ENCODE measurements around the gene KIAA1671.

KIAA1671 gene

DNA sequence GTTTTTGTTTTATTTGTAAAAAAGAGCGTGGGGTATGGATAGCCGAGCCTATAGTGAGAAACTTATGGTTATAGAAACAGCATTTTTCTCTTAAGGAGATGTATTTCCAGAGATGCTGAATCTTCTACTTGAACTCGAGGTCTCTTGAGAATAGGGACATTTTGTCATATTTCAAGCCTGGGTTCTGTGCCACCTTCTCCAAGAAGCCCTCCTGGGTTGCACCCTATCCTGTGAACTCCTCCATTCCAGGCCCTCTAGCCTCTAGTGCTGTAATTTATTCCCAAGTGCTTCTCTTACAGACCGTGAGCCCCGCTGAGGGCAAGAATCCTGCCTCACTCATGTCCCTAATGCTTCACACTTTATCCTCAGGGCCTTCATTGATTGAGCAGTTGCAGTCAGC lies 108.6 kb downstream of the KIAA1671 start:
- Mint-ChIP-seq H3K36me3 (ENCODE audit: low read depth) (no peaks in the 10 kb centered on the region), H3K4me1 (ENCODE audit: low read depth) (no peaks in the 10 kb centered on the region), H3K27me3 (peaks cover 18% of the 10 kb centered on the region), H3K4me3 (no peak overlapping the region), H3K9me3 (no peaks in the 10 kb centered on the region), H3K27ac (no peak overlapping the region)
- intact Hi-C loops (cut with micrococcal nuclease), result no loop called here

DNA sequence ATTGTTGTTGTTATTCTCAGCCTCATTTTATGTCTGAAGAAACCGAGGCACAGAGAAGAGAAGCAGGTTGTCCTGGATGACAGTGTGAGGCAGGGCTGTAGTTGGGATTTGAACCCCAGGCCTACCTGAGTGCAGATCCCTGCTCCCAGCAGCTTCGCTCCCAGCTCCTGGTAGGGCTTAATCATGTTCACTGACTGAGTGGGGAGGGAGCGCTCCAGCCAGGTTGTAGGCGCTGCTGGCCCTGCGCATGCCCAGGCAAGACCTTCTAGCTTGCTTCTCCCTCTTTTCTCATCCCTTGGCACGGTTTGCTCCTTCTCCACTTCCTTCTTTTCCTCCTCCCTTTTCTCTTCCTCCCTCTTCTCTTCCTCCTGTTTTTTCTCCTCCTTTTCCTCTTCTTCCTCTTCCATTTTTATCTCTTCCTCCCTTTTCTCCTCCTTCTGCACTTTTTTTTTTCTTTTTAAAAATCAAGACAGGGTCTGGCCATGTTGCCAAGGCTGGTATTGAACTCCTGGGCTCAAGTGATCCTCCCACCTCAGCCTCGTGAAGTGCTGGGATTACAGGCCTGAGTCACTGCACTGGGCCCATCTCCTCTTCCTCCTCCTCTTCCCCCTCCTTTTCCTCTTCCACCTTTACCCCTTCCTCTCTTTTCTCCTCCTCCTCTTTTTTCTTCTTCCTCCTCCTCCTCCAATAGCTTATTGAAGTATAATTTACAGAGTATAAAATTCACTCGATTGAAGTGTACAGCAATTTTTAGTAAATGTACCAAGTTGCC lies 109.3 kb downstream of the KIAA1671 start:
- Mint-ChIP-seq H3K27ac (no peak overlapping the region), H3K4me3 (no peak overlapping the region), H3K4me1 (ENCODE audit: low read depth) (no peaks in the 10 kb centered on the region), H3K36me3 (ENCODE audit: low read depth) (no peaks in the 10 kb centered on the region), H3K27me3 (peaks cover 18% of the 10 kb centered on the region), H3K9me3 (no peaks in the 10 kb centered on the region)
- intact Hi-C loops (cut with micrococcal nuclease), result no loop called here

DNA sequence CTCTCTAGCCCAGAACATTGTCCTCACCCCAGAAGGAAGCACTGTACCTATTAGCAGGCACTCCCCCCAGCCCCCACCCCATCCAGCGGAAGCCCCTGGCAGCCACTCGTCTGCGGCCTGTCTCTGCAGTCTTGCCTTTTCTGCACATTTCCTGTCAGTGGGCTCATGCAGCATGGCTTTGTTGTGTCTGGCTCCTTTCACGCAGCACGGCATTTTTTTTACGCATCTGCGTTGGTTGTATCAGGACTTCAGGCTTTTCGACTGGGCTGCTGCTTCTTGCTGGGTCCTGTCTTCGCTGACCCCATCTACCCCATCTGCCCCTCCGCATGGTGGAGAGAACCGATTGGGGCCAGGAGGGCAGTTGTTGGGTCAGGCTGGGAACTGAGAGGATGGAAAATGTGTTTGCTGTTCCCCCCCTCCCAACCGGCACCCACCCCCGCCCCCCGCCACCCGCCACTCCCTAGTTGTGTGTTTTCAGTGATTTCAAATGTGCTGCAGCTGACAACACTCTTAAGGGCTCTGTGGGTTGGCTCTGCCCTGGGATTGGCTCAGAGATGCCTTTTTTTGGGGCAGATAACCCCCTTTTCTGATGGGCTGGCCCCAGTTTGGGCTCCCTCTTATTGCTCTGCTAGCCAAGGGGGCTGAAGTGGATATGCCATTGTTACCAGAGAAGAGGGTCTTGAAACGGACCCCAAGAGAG lies 110.0 kb downstream of the KIAA1671 start:
- no peak overlapping the region for H3K4me3 Mint-ChIP-seq
- intact Hi-C loops (cut with micrococcal nuclease), result no loop called here
- H3K9me3 Mint-ChIP-seq, result no peaks in the 10 kb centered on the region
- no peaks in the 10 kb centered on the region for H3K36me3 Mint-ChIP-seq (ENCODE audit: low read depth)
- no peaks in the 10 kb centered on the region for H3K4me1 Mint-ChIP-seq (ENCODE audit: low read depth)
- H3K27me3 Mint-ChIP-seq, result peaks cover 18% of the 10 kb centered on the region
- H3K27ac Mint-ChIP-seq, result no peak overlapping the region

DNA sequence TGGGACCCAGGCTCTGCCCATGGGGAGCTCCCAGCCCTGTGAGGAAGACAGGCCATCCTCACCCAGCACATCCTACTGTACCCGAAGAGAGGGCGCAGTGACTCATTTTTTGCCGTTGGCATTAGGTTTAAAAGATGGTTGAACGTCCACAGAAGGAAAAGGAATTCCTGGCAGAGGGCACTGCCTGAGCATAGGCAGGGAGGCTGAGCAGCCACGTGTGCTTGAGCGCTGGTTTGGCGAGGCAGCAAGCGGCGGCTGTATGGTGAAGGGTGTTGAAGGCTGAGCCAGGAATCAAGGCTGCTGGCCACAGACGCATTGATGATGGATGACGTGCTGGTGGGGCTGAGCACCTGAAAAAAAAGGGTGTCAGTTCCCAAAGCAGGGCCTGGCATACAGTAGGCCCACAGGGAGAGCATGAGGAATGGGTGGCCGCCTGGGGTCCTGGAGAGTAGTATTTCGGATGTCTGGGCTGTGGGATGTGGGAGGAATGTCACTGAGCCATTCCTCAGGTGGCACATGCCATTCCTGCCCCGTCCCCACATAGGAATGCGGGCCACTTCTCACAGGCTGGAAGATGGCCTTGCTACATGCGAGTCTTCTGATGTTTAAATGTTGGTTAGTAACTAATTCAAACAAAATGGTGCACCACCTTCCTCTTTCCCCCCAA lies 112.5 kb downstream of the KIAA1671 start:
- Mint-ChIP-seq H3K9me3 (no peaks in the 10 kb centered on the region), H3K27ac (no peak overlapping the region), H3K36me3 (ENCODE audit: low read depth) (no peaks in the 10 kb centered on the region), H3K27me3 (peaks cover 31% of the 10 kb centered on the region), H3K4me3 (no peak overlapping the region), H3K4me1 (ENCODE audit: low read depth) (peaks cover 4% of the 10 kb centered on the region)
- intact Hi-C loops (cut with micrococcal nuclease), result no loop called here

DNA sequence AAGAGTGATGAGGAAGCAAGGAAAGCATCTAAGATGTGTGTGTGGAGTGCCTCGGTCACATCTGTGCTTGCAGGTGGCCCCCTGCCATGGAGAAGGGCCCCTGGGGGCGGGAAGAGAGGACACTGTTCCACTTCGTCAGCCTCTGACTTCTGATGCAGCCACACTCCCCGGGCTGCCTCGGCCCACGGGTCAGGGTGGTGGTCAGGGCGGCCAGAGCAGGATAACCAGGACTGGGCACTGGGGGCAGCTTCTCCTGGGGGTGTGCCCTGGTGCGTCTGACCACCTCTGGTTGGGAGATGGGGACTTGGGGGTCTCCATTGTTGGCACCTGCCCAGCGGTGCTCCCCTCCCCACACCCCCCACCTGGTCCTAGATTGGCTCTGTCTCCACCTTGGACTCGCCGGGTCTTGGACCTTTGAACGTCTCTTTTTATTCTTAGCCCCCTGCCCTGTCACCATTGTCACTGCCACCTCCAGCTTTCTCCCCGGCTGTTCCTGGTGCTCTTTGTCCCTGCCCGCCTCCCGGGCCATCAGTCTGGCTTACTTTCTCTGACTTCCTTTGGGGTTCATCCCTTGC lies 114.4 kb downstream of the KIAA1671 start:
- H3K36me3 Mint-ChIP-seq (ENCODE audit: low read depth), result no peaks in the 10 kb centered on the region
- no peak overlapping the region for H3K27ac Mint-ChIP-seq
- no peak overlapping the region for H3K4me3 Mint-ChIP-seq
- peaks cover 14% of the 10 kb centered on the region for H3K4me1 Mint-ChIP-seq (ENCODE audit: low read depth)
- intact Hi-C loops (cut with micrococcal nuclease), result no loop called here
- peaks cover 45% of the 10 kb centered on the region for H3K27me3 Mint-ChIP-seq
- H3K9me3 Mint-ChIP-seq, result no peaks in the 10 kb centered on the region

DNA sequence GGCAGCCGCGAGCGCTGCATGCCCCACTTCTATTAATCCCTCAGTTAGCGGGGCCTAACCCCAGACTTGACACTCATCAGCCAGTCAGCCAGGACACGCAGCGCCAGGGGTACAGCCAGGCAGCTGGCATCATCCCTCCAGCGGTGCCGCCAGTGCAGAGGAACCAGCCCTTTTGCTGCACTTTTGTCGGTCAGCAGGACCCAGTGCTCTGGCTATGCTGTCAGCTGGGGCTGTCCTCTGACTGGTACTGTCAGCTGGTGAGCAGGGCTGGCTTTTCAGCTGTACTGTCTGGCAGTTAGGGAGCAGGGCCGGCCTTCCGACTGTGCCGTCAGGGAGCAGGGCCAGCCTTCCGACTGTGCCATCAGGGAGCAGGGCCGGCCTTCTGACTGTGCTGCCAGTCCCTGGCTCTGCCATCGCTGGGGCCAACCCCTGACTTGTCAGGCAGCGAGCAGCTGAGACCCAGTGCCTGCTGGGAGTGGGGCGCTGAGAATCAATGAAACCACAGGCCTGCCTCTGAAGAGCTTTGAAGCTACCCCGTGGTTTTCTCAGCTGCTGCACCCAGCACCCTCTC lies 115.4 kb downstream of the KIAA1671 start:
- Mint-ChIP-seq H3K4me1 (ENCODE audit: low read depth) (peaks cover 23% of the 10 kb centered on the region), H3K9me3 (no peaks in the 10 kb centered on the region), H3K27me3 (peaks cover 39% of the 10 kb centered on the region), H3K4me3 (no peak overlapping the region), H3K27ac (no peak overlapping the region), H3K36me3 (ENCODE audit: low read depth) (no peaks in the 10 kb centered on the region)
- intact Hi-C loops (cut with micrococcal nuclease), result no loop called here

DNA sequence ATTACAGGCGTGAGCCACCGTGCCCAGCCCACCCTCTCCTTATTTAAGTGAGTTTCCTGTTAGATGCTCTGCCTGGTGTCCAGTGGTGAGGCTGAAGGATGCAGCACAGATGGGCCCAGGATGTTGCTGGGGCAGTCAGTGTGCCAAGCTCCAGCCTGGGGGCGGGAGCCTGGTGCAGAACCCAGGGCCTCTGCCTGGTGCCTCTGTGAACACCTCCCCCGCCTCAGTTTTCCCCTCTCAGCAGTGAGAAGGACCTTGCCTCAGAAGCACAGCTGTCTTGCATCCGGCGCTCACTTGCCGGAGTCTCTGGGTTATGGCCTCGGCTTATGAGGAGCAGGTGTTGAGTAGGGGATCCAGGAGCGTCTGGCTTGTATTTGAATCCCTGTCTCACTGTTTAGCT lies 116.2 kb downstream of the KIAA1671 start:
- Mint-ChIP-seq H3K36me3 (ENCODE audit: low read depth) (no peaks in the 10 kb centered on the region), H3K4me1 (ENCODE audit: low read depth) (peaks cover 24% of the 10 kb centered on the region), H3K9me3 (no peaks in the 10 kb centered on the region), H3K27me3 (peaks cover 39% of the 10 kb centered on the region), H3K4me3 (no peak overlapping the region), H3K27ac (no peak overlapping the region)
- intact Hi-C loops (cut with micrococcal nuclease), result no loop called here

DNA sequence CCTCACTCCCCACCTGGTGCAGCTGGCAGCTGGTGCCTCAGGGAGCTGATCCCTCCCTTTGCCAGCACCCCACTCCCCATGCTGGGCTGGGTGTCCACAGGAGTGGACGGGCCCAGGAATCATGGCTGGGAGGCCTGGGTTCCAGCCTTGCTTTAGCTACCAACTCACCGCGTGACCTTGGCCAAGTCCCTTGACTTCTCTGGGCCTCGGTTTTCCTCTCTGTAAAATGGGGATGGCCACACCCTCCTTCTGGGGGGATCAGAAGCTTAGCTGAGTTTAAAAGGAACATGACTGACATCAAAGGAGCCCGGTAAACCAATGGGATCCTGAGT lies 116.9 kb downstream of the KIAA1671 start:
- no peak overlapping the region for H3K4me3 Mint-ChIP-seq
- H3K4me1 Mint-ChIP-seq (ENCODE audit: low read depth), result peaks cover 24% of the 10 kb centered on the region
- intact Hi-C loops (cut with micrococcal nuclease), result no loop called here
- peaks cover 41% of the 10 kb centered on the region for H3K27me3 Mint-ChIP-seq
- H3K9me3 Mint-ChIP-seq, result no peaks in the 10 kb centered on the region
- no peak overlapping the region for H3K27ac Mint-ChIP-seq
- H3K36me3 Mint-ChIP-seq (ENCODE audit: low read depth), result no peaks in the 10 kb centered on the region

DNA sequence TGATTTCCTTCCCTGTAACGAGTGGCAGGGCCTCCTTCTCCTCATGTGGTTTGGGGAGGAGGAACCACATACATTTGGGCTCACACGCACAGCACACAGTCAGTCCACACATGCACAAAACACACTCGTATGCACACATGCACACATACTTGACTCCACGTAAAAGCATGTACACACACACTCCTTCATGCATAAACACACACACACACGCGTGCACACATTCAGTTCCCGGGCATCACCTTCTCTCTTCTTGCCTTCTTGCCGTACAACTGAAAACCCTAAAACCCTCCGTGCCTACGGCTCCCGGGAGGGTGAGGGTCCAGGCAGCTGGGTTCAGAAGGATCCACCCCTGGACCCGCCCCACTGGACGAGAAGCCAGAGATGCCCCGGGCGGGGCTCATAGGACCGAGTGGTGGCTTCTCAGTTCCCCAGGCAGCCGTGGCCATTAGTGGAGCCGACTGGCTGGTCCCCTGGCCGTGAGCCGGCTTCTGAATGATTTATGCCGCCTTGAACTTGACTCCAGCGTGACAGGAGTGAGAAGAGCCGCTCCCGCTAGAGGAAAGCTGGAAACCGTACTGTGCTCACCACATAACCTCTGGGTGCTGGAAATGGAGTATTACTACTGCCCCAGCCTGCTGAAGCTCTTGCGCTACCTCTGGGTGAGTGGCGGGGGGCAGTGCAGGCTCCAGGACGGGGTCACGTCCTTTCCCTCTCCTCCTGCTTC lies 117.4 kb downstream of the KIAA1671 start:
- Mint-ChIP-seq H3K27ac (peak overlapping the region; percentile 57), H3K36me3 (ENCODE audit: low read depth) (no peaks in the 10 kb centered on the region), H3K4me3 (peak overlapping the region; percentile 74), H3K4me1 (ENCODE audit: low read depth) (peaks cover 24% of the 10 kb centered on the region), H3K27me3 (peaks cover 41% of the 10 kb centered on the region), H3K9me3 (no peaks in the 10 kb centered on the region)
- intact Hi-C loops (cut with micrococcal nuclease), result no loop called here

DNA sequence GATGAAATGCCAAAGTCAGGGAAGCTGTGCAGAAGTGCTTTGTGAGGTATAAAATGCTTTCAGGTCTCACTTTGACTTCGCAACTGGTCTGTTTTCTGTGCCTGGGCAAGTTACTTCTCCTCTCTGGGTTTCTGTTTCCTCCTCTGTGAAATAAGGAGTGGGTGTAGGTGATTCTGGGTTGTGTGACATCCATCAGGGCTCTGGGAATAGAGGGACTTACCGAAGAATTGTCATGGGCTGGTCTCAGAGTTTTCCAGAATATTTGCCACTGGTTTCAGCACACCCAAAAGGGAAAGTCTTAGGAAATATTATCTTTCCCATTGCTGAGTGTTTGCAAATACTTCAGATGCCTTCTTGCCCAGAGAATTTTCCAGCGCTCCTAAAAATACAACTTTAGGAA lies 118.4 kb downstream of the KIAA1671 start:
- no peak overlapping the region for H3K27ac Mint-ChIP-seq
- peak overlapping the region; percentile 74 for H3K4me3 Mint-ChIP-seq
- intact Hi-C loops (cut with micrococcal nuclease), result no loop called here
- no peaks in the 10 kb centered on the region for H3K9me3 Mint-ChIP-seq
- peaks cover 41% of the 10 kb centered on the region for H3K27me3 Mint-ChIP-seq
- H3K36me3 Mint-ChIP-seq (ENCODE audit: low read depth), result no peaks in the 10 kb centered on the region
- H3K4me1 Mint-ChIP-seq (ENCODE audit: low read depth), result peaks cover 24% of the 10 kb centered on the region

DNA sequence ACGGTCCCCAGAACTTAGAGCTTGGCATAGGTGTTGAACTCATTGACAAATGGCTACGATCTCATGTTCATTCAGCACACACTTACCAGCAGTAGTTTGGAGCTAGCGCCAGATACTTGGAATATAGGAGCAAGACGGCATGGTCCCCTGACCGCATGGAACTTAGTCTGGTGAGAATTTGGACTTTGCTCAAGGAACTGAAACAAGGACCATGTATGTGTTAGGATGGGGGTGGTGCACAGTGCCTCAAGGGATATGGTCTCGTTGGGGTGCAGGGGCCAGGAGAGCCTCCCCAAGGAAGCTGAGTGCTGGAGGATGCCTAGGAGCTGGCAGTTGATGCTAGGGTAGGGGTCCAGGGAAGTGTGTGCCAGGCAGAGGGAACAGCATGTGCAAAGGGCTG lies 119.2 kb downstream of the KIAA1671 start:
- intact Hi-C loops (cut with micrococcal nuclease), result no loop called here
- peaks cover 24% of the 10 kb centered on the region for H3K4me1 Mint-ChIP-seq (ENCODE audit: low read depth)
- H3K36me3 Mint-ChIP-seq (ENCODE audit: low read depth), result no peaks in the 10 kb centered on the region
- peak overlapping the region; percentile 7 for H3K4me3 Mint-ChIP-seq
- H3K9me3 Mint-ChIP-seq, result no peaks in the 10 kb centered on the region
- H3K27ac Mint-ChIP-seq, result no peak overlapping the region
- H3K27me3 Mint-ChIP-seq, result peaks cover 41% of the 10 kb centered on the region

DNA sequence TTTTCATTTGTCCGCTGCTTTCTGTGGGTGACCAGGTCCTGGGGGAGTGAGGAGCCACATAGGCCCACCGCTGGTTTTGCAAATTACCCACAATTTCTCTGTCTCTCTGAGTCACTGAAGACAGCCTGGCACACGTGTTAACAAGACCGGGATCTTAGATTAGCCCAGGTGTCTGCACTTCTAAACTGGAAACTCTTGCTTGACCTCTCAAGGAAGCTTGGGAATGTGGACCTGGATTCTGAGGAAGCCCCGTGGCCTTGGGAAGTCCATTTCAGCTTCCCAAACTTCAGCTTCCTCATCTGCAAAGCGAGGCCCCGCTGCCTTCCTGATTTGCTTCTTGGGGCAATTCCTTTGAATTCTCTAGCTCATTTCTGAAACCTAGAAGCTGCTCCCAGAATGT lies 119.9 kb downstream of the KIAA1671 start:
- intact Hi-C loops (cut with micrococcal nuclease), result no loop called here
- Mint-ChIP-seq H3K4me3 (no peak overlapping the region), H3K36me3 (ENCODE audit: low read depth) (no peaks in the 10 kb centered on the region)

DNA sequence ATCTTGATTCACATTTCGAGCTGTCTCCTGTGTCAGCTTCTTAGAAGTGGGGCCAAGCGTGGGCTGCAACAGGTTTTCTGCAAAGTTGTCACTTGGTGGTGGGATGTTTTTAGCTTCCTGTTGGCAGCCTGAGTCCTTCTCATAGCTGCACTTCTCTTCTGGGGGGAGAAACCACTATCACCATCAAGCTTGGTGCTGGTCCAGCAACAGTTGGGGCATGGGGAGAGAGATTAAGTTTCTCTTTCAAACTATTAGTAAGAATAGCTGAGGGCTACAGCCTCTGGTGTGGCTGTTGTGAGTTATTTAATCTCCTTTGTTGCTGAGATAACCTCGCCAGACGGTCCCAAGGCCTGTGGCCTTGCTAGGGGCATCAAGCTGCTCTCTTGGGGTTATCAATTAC lies 123.8 kb downstream of the KIAA1671 start:
- H3K4me1 Mint-ChIP-seq (ENCODE audit: low read depth), result peaks cover 15% of the 10 kb centered on the region
- peaks cover 10% of the 10 kb centered on the region for H3K27me3 Mint-ChIP-seq
- no peaks in the 10 kb centered on the region for H3K9me3 Mint-ChIP-seq
- H3K36me3 Mint-ChIP-seq (ENCODE audit: low read depth), result no peaks in the 10 kb centered on the region
- no peak overlapping the region for H3K27ac Mint-ChIP-seq
- H3K4me3 Mint-ChIP-seq, result no peak overlapping the region
- intact Hi-C loops (cut with micrococcal nuclease), result no loop called here

More for the DNA sequence above, 119.9 kb downstream of the KIAA1671 start:
- Mint-ChIP-seq H3K9me3 (no peaks in the 10 kb centered on the region), H3K4me1 (ENCODE audit: low read depth) (peaks cover 24% of the 10 kb centered on the region), H3K27me3 (peaks cover 38% of the 10 kb centered on the region), H3K27ac (no peak overlapping the region)

Data from dendritic cell treated with granulocyte-macrophage colony-stimulating factor and Interleukin-4, amounts not matched to agents 40 ng/mL and 50 ng/mL, for 4 days (primary cell).